ENCODE measurements around the gene GNB1L.

Gene GNB1L, protein sequence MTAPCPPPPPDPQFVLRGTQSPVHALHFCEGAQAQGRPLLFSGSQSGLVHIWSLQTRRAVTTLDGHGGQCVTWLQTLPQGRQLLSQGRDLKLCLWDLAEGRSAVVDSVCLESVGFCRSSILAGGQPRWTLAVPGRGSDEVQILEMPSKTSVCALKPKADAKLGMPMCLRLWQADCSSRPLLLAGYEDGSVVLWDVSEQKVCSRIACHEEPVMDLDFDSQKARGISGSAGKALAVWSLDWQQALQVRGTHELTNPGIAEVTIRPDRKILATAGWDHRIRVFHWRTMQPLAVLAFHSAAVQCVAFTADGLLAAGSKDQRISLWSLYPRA

DNA sequence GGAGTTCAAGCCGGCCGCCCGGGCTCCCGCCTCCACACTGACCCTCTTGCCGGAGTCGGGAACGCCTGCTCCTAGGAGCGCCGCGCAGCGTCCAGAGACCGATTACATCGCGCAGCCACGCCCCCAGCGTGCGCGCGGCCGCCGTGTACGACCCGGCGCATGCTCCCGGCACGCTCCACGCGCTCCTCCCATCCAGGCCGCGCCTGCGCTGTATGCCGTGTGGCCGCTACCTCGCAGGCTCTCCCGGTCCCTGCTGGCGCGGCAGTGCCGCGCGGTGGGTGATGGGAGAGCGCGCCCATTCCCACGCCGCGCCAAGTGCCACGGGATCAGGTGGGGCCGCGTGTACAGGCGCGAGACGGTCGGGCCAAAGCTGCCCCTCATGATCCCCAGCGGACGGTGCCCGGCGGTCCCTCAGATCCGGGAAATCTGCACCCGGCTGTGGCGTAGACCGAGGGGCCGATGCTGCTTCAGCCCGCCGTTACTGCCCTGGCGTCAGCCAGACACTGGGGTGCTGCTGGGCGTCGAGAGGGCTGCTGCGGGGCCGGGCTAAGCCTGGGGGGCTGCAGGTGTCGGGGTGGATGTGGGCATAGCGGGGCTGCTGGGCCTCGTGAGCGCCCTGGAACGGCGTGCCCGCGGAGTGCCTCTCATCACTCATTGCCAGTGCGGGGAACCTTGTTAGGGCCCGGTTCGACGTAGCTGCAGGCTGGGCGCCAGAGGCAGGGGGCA is at the start of gene GNB1L, which contains the start of gene RTL10:
Gene GNB1L (minus strand): TSS at position 97 of the 726 bp plus-strand sequence. CDS start 33,519 bp downstream, outside the sequence.
Gene RTL10 (minus strand): TSS at position 97 of the 726 bp plus-strand sequence. CDS start 2,613 bp downstream, outside the sequence.
- peak; percentile 94 for DNase-seq

DNA sequence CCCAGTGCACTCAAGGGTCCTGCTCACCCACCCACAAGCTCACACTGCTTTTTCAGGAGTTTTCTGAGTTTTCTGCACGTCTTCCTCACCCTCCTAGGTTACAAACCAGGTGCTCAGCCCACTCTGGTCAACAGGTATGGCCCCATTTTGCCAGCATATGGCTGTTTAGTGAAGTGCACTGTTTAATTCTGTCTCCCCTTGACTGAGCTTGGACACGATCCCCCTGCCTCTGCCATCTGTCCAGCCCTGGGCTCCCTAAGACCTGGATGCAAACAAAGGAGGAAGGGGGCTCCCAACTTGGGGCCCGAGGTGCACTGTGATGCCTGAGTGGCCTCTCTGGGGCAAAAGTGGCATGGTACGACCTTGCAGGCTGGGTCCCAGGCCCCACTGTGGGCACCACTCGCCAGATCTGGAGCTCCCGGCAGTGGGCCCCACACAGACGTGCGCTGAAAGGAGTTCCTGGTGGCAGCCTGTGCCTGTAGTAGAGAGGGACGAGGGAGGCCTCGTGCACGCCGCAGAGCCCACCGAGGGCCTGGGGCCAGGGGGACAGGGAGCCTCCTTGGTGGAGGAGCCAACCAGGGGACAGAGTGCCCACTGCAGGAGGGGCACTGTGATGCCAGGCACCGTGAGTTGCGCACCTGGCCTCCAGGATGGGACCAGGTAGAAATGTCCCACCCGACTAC is 49.6 kb upstream of the GNB1L start:
- DNase-seq: no peak

DNA sequence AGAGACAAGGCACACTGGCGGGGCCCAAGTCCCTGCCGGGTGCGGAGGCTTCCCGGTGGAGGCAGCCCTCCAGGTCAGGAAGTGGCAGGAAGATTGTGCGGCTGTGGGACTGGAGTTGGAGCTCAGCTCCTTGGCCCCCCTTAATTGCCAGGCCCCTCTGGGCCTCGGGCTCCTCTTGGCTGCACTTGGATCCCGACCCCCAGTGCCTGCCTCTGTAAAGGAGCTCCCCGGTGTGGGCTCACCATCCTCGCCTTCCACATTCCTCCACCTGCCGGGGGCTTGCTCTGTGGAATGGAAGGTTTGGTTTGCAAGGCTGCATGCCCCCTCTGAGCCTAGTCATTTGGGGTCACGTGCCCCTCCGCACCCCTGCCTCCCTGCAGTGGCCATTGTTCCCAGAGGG is 48.8 kb upstream of the GNB1L start:
- no peak for DNase-seq

GRCh38 chr22:19903031-19903430 is 48.4 kb upstream of the GNB1L start:
- DNase-seq: no peak

DNA sequence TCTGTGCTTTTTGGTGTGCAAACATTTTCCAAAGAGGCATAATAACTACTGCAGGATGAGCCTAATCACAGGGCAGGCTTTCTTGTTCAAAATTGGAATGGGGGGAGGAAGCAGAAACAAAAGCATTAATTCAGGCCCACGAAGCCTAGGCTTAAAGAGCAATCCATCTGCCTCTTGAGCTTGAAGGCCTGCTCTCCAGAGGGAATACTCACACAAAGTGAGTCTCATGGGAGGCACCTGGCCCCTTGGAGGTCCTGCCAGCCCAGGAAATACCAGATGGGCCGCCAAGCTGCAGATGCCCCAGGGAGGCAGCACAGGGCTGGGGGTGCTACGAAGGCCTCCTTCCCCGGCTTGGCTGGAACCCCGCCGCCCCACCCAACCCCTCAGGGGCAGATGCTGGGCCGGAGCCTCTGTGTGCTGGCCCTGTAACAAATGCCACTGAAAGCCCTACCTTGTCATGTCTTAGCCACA is 47.6 kb upstream of the GNB1L start:
- DNase-seq: no peak

DNA sequence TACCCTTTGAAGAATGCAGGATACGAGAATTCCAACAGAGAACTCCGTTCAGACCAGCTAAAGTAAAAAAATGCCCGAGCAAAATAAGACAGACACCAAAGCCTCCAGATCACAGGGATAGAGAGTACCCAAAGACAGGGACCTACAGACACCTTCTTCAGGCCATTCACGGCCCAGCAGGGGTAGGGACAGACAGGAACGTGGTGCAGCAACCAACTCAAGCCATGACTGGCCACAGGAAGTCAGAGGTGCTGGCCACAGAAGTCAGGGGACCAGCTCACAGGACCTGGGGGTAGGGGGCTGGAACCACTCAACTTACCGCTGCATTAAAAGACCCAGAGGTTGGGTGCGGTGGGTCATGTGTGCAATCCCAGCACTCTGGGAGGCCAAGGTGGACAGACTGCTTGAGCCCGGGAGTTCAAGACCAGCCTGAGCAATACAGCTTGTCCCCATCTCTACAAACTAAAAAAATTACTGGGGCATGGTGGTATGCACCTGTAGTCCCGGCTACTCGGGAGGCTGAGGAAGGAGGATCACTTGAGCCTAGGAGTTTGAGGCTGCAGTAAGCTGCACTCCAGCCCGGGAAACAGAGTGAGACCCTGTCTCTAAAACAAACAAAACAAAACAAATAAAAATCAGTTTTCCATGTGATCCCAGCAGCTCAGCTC is 47.0 kb upstream of the GNB1L start:
- no peak for DNase-seq

DNA sequence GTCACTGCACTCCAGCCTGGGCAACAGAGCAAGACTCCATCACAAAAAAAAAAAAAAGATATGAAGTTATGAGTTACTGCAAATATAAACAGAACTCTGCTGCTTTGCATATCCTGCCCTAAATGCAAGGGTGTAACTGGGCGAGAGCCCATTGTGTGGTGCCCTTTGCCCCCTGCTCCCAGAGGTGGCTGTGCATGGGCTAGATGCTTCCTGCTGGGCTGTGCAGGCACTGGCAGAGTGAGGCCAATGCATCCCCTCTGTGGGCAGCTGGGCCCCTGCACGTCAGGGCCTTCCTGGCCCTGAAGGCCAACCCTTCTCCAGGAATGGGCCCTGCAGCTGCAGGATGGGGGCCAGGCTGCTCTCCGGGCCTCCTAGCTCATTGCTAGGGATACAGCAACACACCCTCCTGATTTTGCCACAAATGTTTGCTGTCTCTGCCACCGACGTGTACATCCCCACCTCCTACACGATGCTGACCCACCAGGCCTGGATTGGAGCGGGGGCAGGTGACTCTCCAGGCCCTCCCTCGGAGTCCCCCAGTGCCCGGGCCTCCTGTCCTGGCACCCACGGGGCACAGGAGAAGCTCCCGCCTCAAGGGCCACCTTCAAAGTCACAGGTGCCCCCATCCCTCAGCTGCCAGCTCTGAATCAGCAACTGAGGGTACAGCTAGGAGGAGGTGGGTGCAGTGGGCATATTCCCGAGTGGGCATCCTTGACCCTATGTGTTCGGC is 46.2 kb upstream of the GNB1L start:
- DNase-seq: no peak

GRCh38 chr22:19898831-19899567 is 44.3 kb upstream of the GNB1L start:
- DNase-seq: no peak

- DNase-seq: no peak
Observed at GRCh38 chr22:19898145-19898544, 43.5 kb upstream of the GNB1L start.

GRCh38 chr22:19897726-19898125 is 43.1 kb upstream of the GNB1L start:
- DNase-seq: no peak

DNA sequence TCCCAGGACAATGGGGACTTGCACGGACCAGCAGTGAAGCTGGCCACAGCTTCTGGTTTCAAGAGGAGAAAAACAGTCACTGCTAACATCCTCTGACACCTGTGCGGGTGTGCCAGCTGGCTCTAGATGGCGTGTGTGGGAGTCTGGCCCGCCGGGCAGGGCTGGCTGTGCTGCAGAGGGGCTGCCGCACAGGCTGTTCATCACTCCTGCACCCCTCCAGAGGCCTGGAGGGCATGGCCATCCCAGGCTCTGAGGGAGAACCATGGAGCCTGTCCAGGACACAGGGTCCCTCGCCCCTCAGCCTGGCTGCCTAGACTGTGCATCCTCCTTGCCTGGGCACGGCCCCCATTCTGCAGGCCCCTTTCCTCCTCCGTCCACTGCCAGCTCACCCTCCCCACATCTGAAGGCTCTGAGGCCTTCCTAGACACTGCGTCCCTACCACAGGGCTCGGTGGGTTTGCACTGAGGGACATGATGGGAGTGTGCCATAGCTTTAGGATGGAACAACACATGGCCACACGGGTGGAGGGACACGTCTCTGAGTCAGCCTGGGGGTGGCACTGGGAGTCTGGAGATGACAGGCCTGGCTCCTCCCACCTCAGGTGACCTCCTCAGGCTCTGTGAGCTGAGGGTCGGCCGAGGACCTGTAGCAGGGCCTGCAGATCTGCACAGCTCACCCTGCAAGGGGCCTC is 42.1 kb upstream of the GNB1L start:
- no peak for DNase-seq

DNA sequence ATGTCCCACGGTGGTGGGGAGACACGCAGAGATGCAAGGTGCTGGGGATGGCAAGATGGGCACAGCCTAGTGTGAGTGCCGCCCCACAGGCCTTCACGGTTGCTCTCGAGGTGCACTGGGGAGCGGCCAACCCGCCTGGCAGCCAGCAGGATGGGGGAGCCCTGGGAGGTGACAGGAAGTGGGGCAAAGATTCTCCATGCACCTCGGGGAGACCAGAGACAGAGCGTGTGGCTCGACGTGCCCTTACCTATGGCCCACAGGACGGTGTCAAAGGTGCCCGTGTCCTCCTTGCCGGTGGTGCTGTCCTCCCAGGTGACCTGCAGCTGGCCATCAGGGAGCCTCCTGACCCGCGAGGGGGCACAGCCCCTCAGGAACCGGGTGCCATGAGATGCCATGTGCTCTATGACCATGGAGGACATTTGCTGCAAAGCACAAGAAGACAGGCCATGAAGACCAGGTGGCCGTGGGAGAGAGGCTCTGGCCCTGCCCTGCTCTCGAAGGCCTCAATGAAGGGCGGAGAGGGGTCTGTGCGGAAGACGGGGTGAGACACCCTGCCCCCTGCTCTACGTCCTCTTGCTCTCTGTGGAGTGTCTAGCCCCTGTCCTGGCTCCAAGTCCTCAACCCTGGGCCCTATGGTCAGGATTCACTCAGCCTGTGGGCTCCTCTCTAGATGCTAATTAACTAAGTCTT is 40.6 kb upstream of the GNB1L start:
- no peak for DNase-seq

DNA sequence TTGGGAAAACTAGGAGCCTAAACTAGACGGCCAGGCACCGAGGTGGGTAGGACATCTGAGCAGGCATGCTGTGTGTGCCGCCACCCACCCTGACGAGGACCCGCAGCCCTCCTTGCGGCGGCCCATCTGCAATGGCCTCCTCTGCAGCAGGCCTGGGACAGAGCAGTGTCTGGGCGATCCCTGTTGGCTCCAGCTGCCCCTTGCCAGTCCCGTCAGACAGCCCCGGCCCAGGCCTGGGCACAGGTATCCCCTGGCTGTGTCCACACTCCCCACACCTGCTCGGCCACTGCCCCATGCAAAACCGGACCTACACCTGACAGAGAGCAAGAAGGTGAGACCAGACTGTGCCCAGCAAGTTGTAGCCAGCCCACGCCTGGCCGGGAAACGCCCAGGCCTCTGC is 38.7 kb upstream of the GNB1L start:
- DNase-seq: no peak

DNA sequence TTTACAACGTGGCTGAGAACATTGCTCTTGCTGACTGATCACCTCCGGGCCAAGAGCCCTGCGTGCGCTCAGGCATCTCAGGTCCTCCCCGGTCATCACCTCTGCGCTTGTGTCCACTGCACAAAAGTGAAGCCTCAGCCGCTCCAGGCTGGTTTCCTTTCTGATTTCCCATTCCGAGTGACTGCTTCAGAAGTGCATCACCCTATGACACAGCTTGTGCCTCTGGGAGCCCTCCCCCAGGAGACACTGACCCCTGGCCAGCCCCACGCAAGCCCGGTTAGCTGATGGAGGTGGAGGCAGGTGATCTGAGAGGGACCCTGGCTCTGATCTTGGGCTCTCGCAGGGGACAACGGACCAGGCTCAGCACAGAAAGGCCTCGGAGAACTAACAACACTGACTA is 38.3 kb upstream of the GNB1L start:
- DNase-seq: no peak

GRCh38 chr22:19892257-19892879 is 37.7 kb upstream of the GNB1L start:
- peak; percentile 77 for DNase-seq

DNA sequence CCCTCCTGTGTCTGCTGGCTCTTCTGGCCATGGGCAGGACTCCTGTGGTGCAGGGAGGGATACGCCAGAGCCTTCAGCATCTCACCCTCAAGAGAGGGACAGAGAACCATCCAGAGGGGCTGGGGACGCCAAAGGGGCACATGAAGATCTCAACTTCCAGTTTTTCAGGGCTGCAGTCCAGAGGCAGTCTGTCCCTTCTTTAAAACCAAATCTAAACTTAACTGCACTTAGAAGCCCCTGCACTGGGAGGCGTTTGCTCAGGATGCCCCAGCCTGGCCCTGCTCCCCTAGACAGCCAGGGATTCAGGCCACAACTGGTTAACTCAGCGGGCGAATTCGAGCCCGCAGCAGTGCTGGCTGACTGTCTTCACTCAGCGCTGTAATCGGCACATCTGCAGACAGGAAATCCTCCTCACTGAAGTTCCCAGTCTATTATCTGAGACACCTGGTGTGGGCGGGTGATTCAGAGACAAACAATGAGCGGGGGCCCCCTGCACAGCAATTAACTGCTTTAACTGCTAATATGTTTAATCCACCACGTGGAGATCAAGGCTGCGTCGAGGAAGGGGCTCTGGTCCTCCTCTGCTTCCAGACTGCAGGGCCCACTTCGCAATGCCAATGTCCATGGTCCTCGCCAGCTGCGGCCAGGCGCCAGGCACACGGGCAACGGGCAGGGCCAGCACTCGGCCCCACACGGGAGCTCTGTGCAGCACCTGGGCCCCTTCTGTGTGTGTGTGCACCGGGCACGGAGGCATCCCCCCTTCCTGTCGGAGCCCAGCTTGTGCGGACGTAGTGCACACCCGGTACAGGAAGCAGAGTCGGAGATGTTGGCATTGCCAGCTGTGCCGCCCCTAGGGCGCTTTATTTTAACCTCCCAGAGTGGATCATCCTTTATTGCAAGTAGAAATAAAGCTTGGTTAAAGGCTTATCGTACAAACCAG is 36.9 kb upstream of the GNB1L start:
- DNase-seq: peak; percentile 50

- DNase-seq: no peak
Observed at GRCh38 chr22:19890502-19891316, 36.0 kb upstream of the GNB1L start.

DNA sequence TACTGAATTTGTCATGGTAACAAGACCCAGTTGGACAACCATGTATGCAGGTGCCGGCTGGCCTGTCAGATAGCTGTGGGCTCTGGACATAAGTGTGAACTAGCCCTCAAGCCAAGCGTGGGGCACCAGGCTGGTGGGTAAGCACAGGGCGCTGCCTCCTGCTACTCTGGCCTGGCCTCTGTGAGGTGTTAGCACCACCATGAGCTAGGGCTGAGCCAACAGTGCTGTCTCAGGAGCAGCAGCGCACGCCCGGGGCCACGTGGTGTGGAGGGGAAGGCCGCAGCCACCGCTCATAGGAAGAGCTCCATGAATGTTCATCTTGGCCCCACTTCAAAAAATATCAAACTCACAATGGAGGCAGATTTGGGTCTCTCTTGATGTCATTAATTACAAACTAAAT is 35.3 kb upstream of the GNB1L start:
- no peak for DNase-seq

Measured in NCI-H2227 treated with DMSO at 0.1 percent for 48 hours (cell line).